HFFc6 (cell line): ENCODE results near the gene FIBCD1. TPM values are rescaled to one million over a fixed set of nuclear protein-coding genes. Genes with fewer than 3 reads are reported as not detected.

Experiments used
- DNase-seq: peaks from one replicate; pipeline ENCODE4 v3.0.0-alpha.2; 2018
- H3K27ac Mint-ChIP-seq: 2 replicates; pipeline ENCODE4 v1.8.0; 2020; ENCODE audit warnings: mild to moderate bottlenecking, mixed read lengths
- H3K27me3 Mint-ChIP-seq: 2 replicates; pipeline ENCODE4 v1.8.0; 2021; ENCODE audit warnings: mild to moderate bottlenecking, moderate library complexity, mixed read lengths; ENCODE audit not compliant: insufficient read depth
- H3K36me3 Mint-ChIP-seq: 2 replicates; pipeline ENCODE4 v1.8.0; 2021; ENCODE audit warnings: low read depth, mixed read lengths
- H3K4me1 Mint-ChIP-seq: 2 replicates; pipeline ENCODE4 v1.8.0; 2020; ENCODE audit warnings: low read depth, mixed read lengths
- H3K4me3 Mint-ChIP-seq: 2 replicates; pipeline ENCODE4 v1.8.0; 2020; ENCODE audit warnings: mild to moderate bottlenecking, moderate library complexity, mixed read lengths
- H3K9me3 Mint-ChIP-seq: 2 replicates; pipeline ENCODE4 v1.8.0; 2020; ENCODE audit warnings: mild to moderate bottlenecking, mixed read lengths
- CTCF ChIP-seq: fragments of 200-600 bp; sonication (generic); IDR thresholded peaks from 2 replicates; pipeline ENCODE4 v1.5.0; 2021; ENCODE audit warnings: antibody characterized with exemption, mild to moderate bottlenecking
- total RNA-seq, 6 experiments: library from RNA; stranded (reverse); fragmentation: NEBNext Ultra II Directional; extraction: Animal tissue kit (Norgen Biotek cat#: 25700); gene quantifications; 2 replicates in 1 of 6; 3 replicates in 5 of 6; pipeline ENCODE4 v1.2.3, GENCODE V29; 2021

The FIBCD1 gene
- total RNA-seq, 6 experiments from 2014 or later, result 1.5 to 9.0 (median 8.0) TPM

- Mint-ChIP-seq H3K4me3 (no peak overlapping the region), H3K9me3 (no peaks in the 10 kb centered on the region), H3K27me3 (peaks cover 2% of the 10 kb centered on the region; the same call in 1 of the 2 replicates), H3K27ac (no peak overlapping the region), H3K4me1 (peaks cover 69% of the 10 kb centered on the region), H3K36me3 (peaks cover 29% of the 10 kb centered on the region)
- DNase-seq, result no peak
- peak; percentile 20; the same call in 1 of the 2 replicates for TF ChIP-seq CTCF
Measured at GRCh38 chr9:130856474-130856873, 82.6 kb downstream of the FIBCD1 start.

GRCh38 chr9:130854835-130855234 lies 84.2 kb downstream of the FIBCD1 start:
- H3K27ac Mint-ChIP-seq, result peak overlapping the region; percentile 75; the same call in 1 of the 2 replicates
- no peak overlapping the region for H3K4me3 Mint-ChIP-seq
- H3K9me3 Mint-ChIP-seq, result no peaks in the 10 kb centered on the region
- peak; percentile 31; the same call in 1 of the 2 replicates for TF ChIP-seq CTCF
- peaks cover 24% of the 10 kb centered on the region for H3K36me3 Mint-ChIP-seq
- no peak for DNase-seq
- H3K27me3 Mint-ChIP-seq, result peaks cover 2% of the 10 kb centered on the region; the same call in 1 of the 2 replicates
- peaks cover 57% of the 10 kb centered on the region for H3K4me1 Mint-ChIP-seq

GRCh38 chr9:130854092-130854491 lies 85.0 kb downstream of the FIBCD1 start:
- H3K4me3 Mint-ChIP-seq, result peak overlapping the region; percentile 57; the same call in 1 of the 2 replicates
- H3K27ac Mint-ChIP-seq, result peak overlapping the region; percentile 75
- H3K4me1 Mint-ChIP-seq, result peaks cover 60% of the 10 kb centered on the region
- TF ChIP-seq CTCF, result no peak
- peak; percentile 92 for DNase-seq
- H3K9me3 Mint-ChIP-seq, result no peaks in the 10 kb centered on the region
- peaks cover 2% of the 10 kb centered on the region; the same call in 1 of the 2 replicates for H3K27me3 Mint-ChIP-seq
- peaks cover 24% of the 10 kb centered on the region for H3K36me3 Mint-ChIP-seq

- Mint-ChIP-seq H3K27me3 (no peaks in the 10 kb centered on the region), H3K4me3 (no peak overlapping the region), H3K36me3 (peaks cover 24% of the 10 kb centered on the region), H3K27ac (no peak overlapping the region), H3K9me3 (no peaks in the 10 kb centered on the region), H3K4me1 (peaks cover 55% of the 10 kb centered on the region)
- DNase-seq, result no peak
- TF ChIP-seq CTCF, result no peak
Measured at GRCh38 chr9:130852801-130853200, 86.2 kb downstream of the FIBCD1 start.

Other genes with a start within 250 kb of the FIBCD1 start
- gene EXOSC2, start 245.5 kb downstream of the FIBCD1 start, total RNA-seq, result 10 to 100 TPM; 27.8 to 36.7 (median 33.8) TPM
- 10 to 100 TPM; 56.0 to 63.5 (median 62.8) TPM for gene ABL1, start 104.0 kb downstream of the FIBCD1 start, total RNA-seq
- gene QRFP, start 42.4 kb downstream of the FIBCD1 start, total RNA-seq, result not detected
- gene LAMC3, start 69.9 kb upstream of the FIBCD1 start, total RNA-seq, result not detected
- gene AIF1L, start 157.3 kb upstream of the FIBCD1 start, total RNA-seq, result under 1 TPM; 0.05 to 0.37 (median 0.21) TPM
- 10 to 100 TPM; 34.2 to 43.7 (median 39.3) TPM for gene NUP214, start 186.3 kb upstream of the FIBCD1 start, total RNA-seq